ENCODE data around the gene FCAMR.

- TF ChIP-seq CTCF (IDR thresholded peaks at IDR 0.05): no peak
- no peak for TF ChIP-seq POLR2A (IDR thresholded peaks at IDR 0.05)
Observed at GRCh38 chr1:207019661-207020060, 49.4 kb upstream of the FCAMR start.
